Kidney (tissue), 14 donors: Measurements from ENCODE around the gene CEP131. TPM values are rescaled to one million over a fixed set of nuclear protein-coding genes. Genes with fewer than 3 reads are reported as not detected.

ENCODE experiments used
- DNase-seq, 5 donors: peaks; one replicate each; pipeline ENCODE4 v3.0.0-alpha.2; 2013 to 2020
- FAIRE-seq: peaks from 2 replicates; lab custom pipeline; 2012; peaks lifted over from hg19 to GRCh38; lab: Jason Lieb, UNC
- H3K27ac ChIP-seq, 2 donors: one replicate each; pipeline ENCODE4 v1.7.0; 2013; ENCODE audit warnings: low read depth in 2 of 2, low read length in 2 of 2, inconsistent platforms in 1 of 2
- H3K27me3 ChIP-seq: one replicate; pipeline ENCODE4 v1.7.1; 2013; ENCODE audit warnings: low read length, inconsistent platforms; ENCODE audit not compliant: control insufficient read depth, insufficient read depth
- H3K36me3 ChIP-seq, 3 donors: one replicate each; pipeline versions ENCODE4 v1.7.0 to v1.7.1; 2013; ENCODE audit warnings: low read length in 3 of 3, control low read depth in 1 of 3, inconsistent platforms in 1 of 3; ENCODE audit not compliant: insufficient read depth in 3 of 3, control insufficient read depth in 2 of 3
- H3K4me1 ChIP-seq, 3 donors: one replicate each; pipeline versions ENCODE4 v1.7.0 to v1.7.1; 2013; ENCODE audit warnings: low read length in 3 of 3, inconsistent platforms in 1 of 3, low read depth in 1 of 3; ENCODE audit not compliant: control insufficient read depth in 2 of 3, insufficient read depth in 2 of 3
- H3K4me3 ChIP-seq, 3 donors: one replicate each; pipeline versions ENCODE4 v1.7.0 to v1.8.1; 2013; ENCODE audit warnings: low read length in 3 of 3, control low read depth in 1 of 3, inconsistent platforms in 1 of 3
- H3K9ac ChIP-seq, 3 donors: one replicate each; pipeline versions ENCODE4 v1.7.0 to v1.7.1; 2013; ENCODE audit warnings: low read length in 3 of 3, control low read depth in 1 of 3, inconsistent platforms in 1 of 3
- H3K9me3 ChIP-seq, 3 donors: one replicate each; pipeline versions ENCODE4 v1.7.0 to v1.7.1; 2013; ENCODE audit warnings: low read length in 3 of 3, control low read depth in 1 of 3, inconsistent platforms in 1 of 3; ENCODE audit not compliant: control insufficient read depth in 2 of 3, insufficient read depth in 1 of 3
- intact Hi-C: fragments of 100-400 bp; cut with DNase I; formaldehyde crosslinking; loops from one replicate; pipeline ENCODE4 v1.11.1; 2022
- polyA plus RNA-seq: library from polyadenylated mRNA; stranded (reverse); fragments of 350-450 nt; fragmentation: Illumina TruSeq; extraction: RNeasy Lipid Tissue Mini Kit (QIAGEN cat#74804); gene quantifications from one replicate; pipeline ENCODE4 v1.2.3, GENCODE V29; 2014; ENCODE audit warnings: low read depth, low replicate concordance; ENCODE audit not compliant: insufficient read depth
- total RNA-seq: library from RNA; stranded (reverse); fragmentation: NEBNext Ultra II Directional; extraction: Animal tissue kit (Norgen Biotek cat#: 25700); gene quantifications from one replicate; pipeline ENCODE4 v1.2.1, GENCODE V29; 2021
- TF ChIP-seq, protein P1 (sequence below): IDR thresholded peaks from 3 replicates; pipeline ENCODE4 v1.5.1; 2012; ENCODE audit warnings: mild to moderate bottlenecking, moderate library complexity, borderline replicate concordance; ENCODE audit not compliant: insufficient read depth; ENCODE audit errors: extremely low read depth
- donor health status: control.
- donor health status: control.
- donor health status: control.
- donor health status: control.
- donor health status: control.
- donor health status: DM: yes; HTN: yes; CAD: no.
- donor health status: Normal renal cell carcinoma (clear cell type).

CEP131 gene
- total and polyA plus RNA-seq, 2 donors from 2014 or later, result 6.9 to 7.5 TPM

DNA sequence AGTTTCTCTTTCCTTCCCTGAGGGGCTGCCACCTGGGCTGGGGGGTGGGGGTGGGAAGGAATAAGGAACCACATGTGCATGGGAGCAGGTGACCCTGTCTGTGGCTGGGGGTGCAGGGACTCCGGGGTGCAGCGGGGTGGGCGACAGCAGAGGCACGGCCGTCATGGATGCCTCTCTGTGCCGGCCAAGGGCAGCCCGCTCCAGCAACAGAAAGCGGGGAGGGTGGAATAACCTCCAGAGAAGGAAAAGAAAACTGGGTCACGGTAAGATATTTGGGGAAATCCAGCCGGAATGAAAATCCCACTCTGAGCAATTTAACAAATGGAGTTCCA lies 20.5 kb upstream of the CEP131 start:
- intact Hi-C loops, result no loop called here
- H3K9ac ChIP-seq, result no peak overlapping the region

DNA sequence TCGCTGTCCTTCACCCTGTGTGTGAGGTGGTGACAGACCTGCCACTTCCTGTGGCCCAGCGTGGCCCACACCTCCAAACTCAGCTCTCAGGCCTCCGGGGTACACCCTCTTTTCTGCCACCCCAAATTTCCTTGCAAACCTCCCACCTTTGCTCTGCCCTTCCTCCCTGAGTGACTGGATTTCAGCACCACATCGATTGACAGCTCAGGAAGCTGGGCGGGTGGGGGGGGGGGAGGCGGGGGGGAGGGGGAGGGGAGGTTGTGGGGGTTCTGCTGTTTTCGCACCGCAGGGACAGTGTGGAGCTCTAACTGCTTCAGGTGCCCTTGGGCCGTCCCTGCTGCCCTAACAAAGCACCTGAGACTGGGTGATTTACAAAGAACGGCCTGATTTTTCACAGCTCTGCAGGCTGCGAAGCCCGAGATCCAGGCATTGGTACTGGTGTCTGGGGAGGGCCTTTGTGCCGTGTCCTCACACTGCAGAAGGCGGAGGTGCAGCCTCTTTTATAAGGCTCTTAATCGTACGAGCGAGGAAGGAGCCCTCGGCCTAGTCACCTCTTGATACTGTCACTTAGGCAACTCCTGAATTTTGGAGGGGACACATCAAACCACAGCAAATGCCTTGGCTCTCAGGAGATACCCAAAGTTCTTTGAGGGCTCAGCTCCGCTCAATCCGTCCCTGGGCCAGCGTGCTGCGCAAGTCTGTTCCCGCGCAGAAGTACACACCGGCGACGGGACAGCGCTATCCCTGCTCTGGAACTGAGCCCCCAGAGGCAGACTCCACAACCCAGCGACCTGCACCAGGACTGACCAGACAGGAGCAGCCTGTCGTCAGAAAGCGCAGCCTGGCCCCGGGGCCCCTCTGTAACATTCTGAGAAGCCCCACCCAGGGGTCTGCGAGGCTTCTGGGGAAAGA lies 19.9 kb upstream of the CEP131 start:
- intact Hi-C loops, result no loop called here
- Histone ChIP-seq H3K9me3 (no peaks in the 10 kb centered on the region), H3K4me1 (peaks cover 0 to 14% (median 8%) of the 10 kb centered on the region in 3 donors), H3K4me3 (no peak overlapping the region), H3K36me3 (peaks cover 0 to 4% (median 0%) of the 10 kb centered on the region in 3 donors), H3K27me3 (no peaks in the 10 kb centered on the region), H3K27ac (no peak overlapping the region), H3K9ac (no peak overlapping the region)
- no peak for FAIRE-seq
- TF ChIP-seq, protein P1, sequence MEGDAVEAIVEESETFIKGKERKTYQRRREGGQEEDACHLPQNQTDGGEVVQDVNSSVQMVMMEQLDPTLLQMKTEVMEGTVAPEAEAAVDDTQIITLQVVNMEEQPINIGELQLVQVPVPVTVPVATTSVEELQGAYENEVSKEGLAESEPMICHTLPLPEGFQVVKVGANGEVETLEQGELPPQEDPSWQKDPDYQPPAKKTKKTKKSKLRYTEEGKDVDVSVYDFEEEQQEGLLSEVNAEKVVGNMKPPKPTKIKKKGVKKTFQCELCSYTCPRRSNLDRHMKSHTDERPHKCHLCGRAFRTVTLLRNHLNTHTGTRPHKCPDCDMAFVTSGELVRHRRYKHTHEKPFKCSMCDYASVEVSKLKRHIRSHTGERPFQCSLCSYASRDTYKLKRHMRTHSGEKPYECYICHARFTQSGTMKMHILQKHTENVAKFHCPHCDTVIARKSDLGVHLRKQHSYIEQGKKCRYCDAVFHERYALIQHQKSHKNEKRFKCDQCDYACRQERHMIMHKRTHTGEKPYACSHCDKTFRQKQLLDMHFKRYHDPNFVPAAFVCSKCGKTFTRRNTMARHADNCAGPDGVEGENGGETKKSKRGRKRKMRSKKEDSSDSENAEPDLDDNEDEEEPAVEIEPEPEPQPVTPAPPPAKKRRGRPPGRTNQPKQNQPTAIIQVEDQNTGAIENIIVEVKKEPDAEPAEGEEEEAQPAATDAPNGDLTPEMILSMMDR, result no peak
- DNase-seq, result peak in 1 of 5 donors; percentile 72

More for the DNA sequence above, 20.5 kb upstream of the CEP131 start:
- FAIRE-seq, result no peak
- TF ChIP-seq, protein P1, result no peak
- Histone ChIP-seq H3K9me3 (no peaks in the 10 kb centered on the region), H3K27me3 (no peaks in the 10 kb centered on the region), H3K36me3 (peaks cover 0 to 4% (median 0%) of the 10 kb centered on the region in 3 donors), H3K4me3 (no peak overlapping the region), H3K27ac (no peak overlapping the region), H3K4me1 (peaks cover 0 to 7% (median 4%) of the 10 kb centered on the region in 3 donors)
- no peak for DNase-seq

DNA sequence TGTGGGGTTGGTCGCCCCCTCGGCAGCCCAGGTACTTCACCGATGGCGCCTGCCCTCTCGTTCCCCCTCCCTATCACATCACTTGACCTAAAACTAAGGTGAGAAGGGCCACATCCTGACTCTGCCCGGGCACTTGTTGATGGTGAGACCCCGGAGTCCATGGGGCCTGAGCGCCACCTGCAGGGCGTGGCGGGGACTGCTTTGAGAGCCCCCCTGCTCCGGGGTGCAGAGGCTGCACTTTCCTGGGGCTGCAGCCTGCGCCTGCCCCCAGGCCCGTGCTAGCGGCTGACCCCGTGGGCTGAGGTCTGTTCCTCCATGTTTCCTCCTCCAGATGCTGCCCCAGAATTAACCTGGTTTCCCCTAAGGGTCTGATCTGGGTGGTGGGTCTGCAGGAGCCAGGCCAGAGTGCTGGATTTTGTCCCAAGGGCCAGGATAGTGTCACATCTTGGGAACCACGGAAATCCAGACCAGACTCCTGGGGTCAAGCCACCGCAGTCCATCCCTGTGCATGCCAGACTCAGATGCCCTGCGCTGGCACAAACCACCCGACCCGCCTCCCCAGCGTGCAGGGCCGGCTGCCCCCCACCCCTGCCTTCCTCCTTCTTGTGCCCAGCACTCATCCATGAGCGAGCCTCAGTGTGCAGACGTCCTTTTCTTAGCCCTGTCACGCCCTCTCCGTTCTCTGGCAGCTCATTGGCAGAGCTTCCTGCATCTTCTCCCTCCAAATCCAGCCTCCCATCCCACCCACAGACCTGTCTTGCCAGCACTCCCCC lies 19.1 kb upstream of the CEP131 start:
- H3K36me3 ChIP-seq, result peaks cover 0 to 4% (median 0%) of the 10 kb centered on the region in 3 donors
- H3K27me3 ChIP-seq, result no peaks in the 10 kb centered on the region
- peak in 3 of 5 donors; percentile 58 to 82 (median 62) for DNase-seq
- intact Hi-C loops, result no loop called here
- TF ChIP-seq, protein P1, result peak; percentile 55
- H3K27ac ChIP-seq, result no peak overlapping the region
- H3K4me3 ChIP-seq, result no peak overlapping the region
- FAIRE-seq, result no peak
- H3K4me1 ChIP-seq, result peaks cover 0 to 20% (median 13%) of the 10 kb centered on the region in 3 donors
- no peak overlapping the region for H3K9ac ChIP-seq
- no peaks in the 10 kb centered on the region for H3K9me3 ChIP-seq
